Adrenal gland (tissue), 5 donors: ENCODE results near the gene THBS2.

Experiments used
- CTCF ChIP-seq, 6 experiments: fragments of 450-650 bp in 4 of 6; fragments of 200-600 bp in 2 of 6; sonication (generic) in 1 of 6; IDR thresholded peaks; 1 replicate in 5 of 6; 2 replicates in 1 of 6; pipeline versions ENCODE4 v1.5.1 to v1.8.0; 2016 to 2021; ENCODE audit warnings: antibody characterized with exemption in 6 of 6, mild to moderate bottlenecking in 2 of 6, moderate library complexity in 1 of 6
- POLR2A ChIP-seq, 2 donors: fragments of 450-650 bp; IDR thresholded peaks; one replicate each; pipeline ENCODE4 v1.6.1; 2017; ENCODE audit warnings: antibody characterized with exemption in 2 of 2, mild to moderate bottlenecking in 2 of 2, moderate library complexity in 1 of 2
- donor health status: DM: no; HTN: no; CAD: no.

GRCh38 chr6:169289619-169290339 is 36.1 kb upstream of the THBS2 start:
- TF ChIP-seq CTCF (IDR thresholded peaks at IDR 0.05) (no peak), POLR2A (IDR thresholded peaks at IDR 0.05) (no peak)
